ENCODE data around the gene CYBC1. TPM values are rescaled to one million over a fixed set of nuclear protein-coding genes. Genes with fewer than 3 reads are reported as not detected.

CYBC1 gene
- total and polyA plus RNA-seq, 9 of the 15 experiments (the other 6 are each of a cell fraction or from before 2014, with no cell fraction given), result 1.3 to 71.8 (median 49.9) TPM

- TF ChIP-seq ZNF318 (IDR thresholded peaks at IDR 0.05; ENCODE audit: borderline replicate concordance in 1 of 2, low read depth in 1 of 2) (no peak), NBN (IDR thresholded peaks at IDR 0.05; ENCODE audit: low read depth) (0 out of 2 replicates have a peak, but pooled peaks have one; percentile 4), STAT5B (CRISPR knock-in tag; IDR thresholded peaks at IDR 0.05) (no peak), RCOR1 (IDR thresholded peaks at IDR 0.05; ENCODE audit: borderline replicate concordance in 1 of 2, low read depth in 2 of 2, low read length in 2 of 2) (peak in 1 of 2 experiments; percentile 58; a peak in 1 of 4 replicates), HDAC6 (IDR thresholded peaks at IDR 0.05; ENCODE audit: low read depth, low read length) (no peak), HDAC8 (tag; IDR thresholded peaks at IDR 0.05) (no peak), FOXP4 (CRISPR knock-in tag; IDR thresholded peaks at IDR 0.05; ENCODE audit: borderline replicate concordance) (no peak), ZNF696 (CRISPR knock-in tag; conservative IDR thresholded peaks at IDR 0.05) (no peak), CHD4 (IDR thresholded peaks at IDR 0.05; ENCODE audit: insufficient read depth, insufficient replicate concordance, low read depth, low read length, poor library complexity, severe bottlenecking) (no peak), PHB2 (IDR thresholded peaks at IDR 0.05; ENCODE audit: low read depth) (no peak), ETV1 (tag; conservative IDR thresholded peaks at IDR 0.05; ENCODE audit: low read depth) (no peak), ZNF778 (CRISPR knock-in tag; IDR thresholded peaks at IDR 0.05) (no peak), CBX8 (IDR thresholded peaks at IDR 0.05; ENCODE audit: borderline replicate concordance, extremely low read depth, low read depth, low read length, poor library complexity, severe bottlenecking) (no peak), E2F4 (CRISPR knock-in tag; IDR thresholded peaks at IDR 0.05; ENCODE audit: low read depth) (0 out of 2 replicates have a peak, but pooled peaks have one; percentile 25)
Measured at GRCh38 chr17:82457073-82457928, 6.7 kb upstream of the CYBC1 start (continued).

Measured in K562 (cell line).